HepG2 (cell line): ENCODE measurements around the gene ADGRL1. TPM values are rescaled to one million over a fixed set of nuclear protein-coding genes. Genes with fewer than 3 reads are reported as not detected.

Source experiments
- ATF7 ChIP-seq, 2 experiments: fragments of 450-650 bp in 1 of 2; sonication (generic) in 1 of 2; formaldehyde crosslinking in 1 of 2; IDR thresholded peaks; 2 replicates each; pipeline versions ENCODE4 v1.4.0 to v1.6.1; 2016 to 2020; ENCODE audit warnings: antibody characterized with exemption in 1 of 2, mild to moderate bottlenecking in 1 of 2, missing genetic modification reagents in 1 of 2
- CEBPG ChIP-seq: IDR thresholded peaks from 2 replicates; pipeline ENCODE4 v1.6.1; 2016
- CENPT ChIP-seq: sonication (generic); formaldehyde crosslinking; IDR thresholded peaks from 2 replicates; pipeline ENCODE4 v1.8.0; 2022; ENCODE audit warnings: low read depth, mild to moderate bottlenecking, moderate library complexity, missing genetic modification reagents
- ESRRA ChIP-seq: sonication (generic); formaldehyde crosslinking; IDR thresholded peaks from 2 replicates; pipeline ENCODE4 v1.5.1; 2020; ENCODE audit warnings: mild to moderate bottlenecking, low read depth, missing genetic modification reagents
- HNF4G ChIP-seq, 2 experiments: sonication (generic) in 1 of 2; formaldehyde crosslinking in 1 of 2; IDR thresholded peaks; 2 replicates each; pipeline versions ENCODE4 v1.4.0 to v1.6.1; 2011 to 2020; ENCODE audit warnings: borderline replicate concordance in 2 of 2, low read depth in 2 of 2, mild to moderate bottlenecking in 2 of 2, low read length in 1 of 2, missing genetic modification reagents in 1 of 2, moderate library complexity in 1 of 2
- HOXD1 ChIP-seq: sonication (generic); formaldehyde crosslinking; IDR thresholded peaks from 2 replicates; pipeline ENCODE4 v1.5.0; 2020; ENCODE audit warnings: missing genetic modification reagents
- ISX ChIP-seq: sonication (generic); formaldehyde crosslinking; conservative IDR thresholded peaks from 2 replicates; pipeline ENCODE4 v1.5.0; 2020; ENCODE audit warnings: missing genetic modification reagents
- NR1H2 ChIP-seq: sonication (generic); formaldehyde crosslinking; IDR thresholded peaks from 2 replicates; pipeline ENCODE4 v1.8.1; 2022; ENCODE audit warnings: low read depth, missing genetic modification reagents, borderline replicate concordance
- NR2F2 ChIP-seq: IDR thresholded peaks from 2 replicates; pipeline ENCODE4 v1.6.1; 2012; ENCODE audit warnings: low read depth, inconsistent platforms, borderline replicate concordance
- POLR2A ChIP-seq, 2 experiments: IDR thresholded peaks; 2 replicates each; pipeline ENCODE4 v1.6.1; 2011; ENCODE audit warnings: low read depth in 2 of 2, low read length in 2 of 2, mild to moderate bottlenecking in 1 of 2, moderate library complexity in 1 of 2; ENCODE audit not compliant: insufficient read depth in 1 of 2
- REST ChIP-seq, 2 experiments: IDR thresholded peaks; 2 replicates each; pipeline ENCODE4 v1.6.1; 2011 to 2012; ENCODE audit warnings: low read length in 2 of 2, borderline replicate concordance in 1 of 2, low read depth in 1 of 2, mild to moderate bottlenecking in 1 of 2, moderate library complexity in 1 of 2
- RFX3 ChIP-seq: IDR thresholded peaks from 2 replicates; pipeline ENCODE4 v1.6.1; 2016; ENCODE audit warnings: missing biosample characterization, missing genetic modification reagents
- SETDB1 ChIP-seq: sonication (generic); formaldehyde crosslinking; IDR thresholded peaks from 2 replicates; pipeline ENCODE4 v1.5.1; 2020; ENCODE audit warnings: missing genetic modification reagents, mild to moderate bottlenecking, borderline replicate concordance
- TOPORS ChIP-seq: sonication (generic); formaldehyde crosslinking; IDR thresholded peaks from 2 replicates; pipeline ENCODE4 v1.8.0; 2023; ENCODE audit warnings: mild to moderate bottlenecking, missing genetic modification reagents
- U2AF2 ChIP-seq: fragments of 200-400 bp; formaldehyde crosslinking; IDR thresholded peaks from 2 replicates; pipeline ENCODE4 v1.6.1; 2017; ENCODE audit warnings: low read depth, mild to moderate bottlenecking, low read length
- ZFP1 ChIP-seq: IDR thresholded peaks from 2 replicates; pipeline ENCODE4 v1.6.1; 2016
- ZNF207 ChIP-seq: fragments of 450-650 bp; IDR thresholded peaks from 2 replicates; pipeline ENCODE4 v1.6.1; 2016; ENCODE audit warnings: antibody characterized with exemption, borderline replicate concordance
- ZNF235 ChIP-seq: sonication (generic); formaldehyde crosslinking; IDR thresholded peaks from 2 replicates; pipeline ENCODE4 v1.8.1; 2023; ENCODE audit warnings: mild to moderate bottlenecking, missing genetic modification reagents, borderline replicate concordance
- ZNF558 ChIP-seq: sonication (generic); formaldehyde crosslinking; IDR thresholded peaks from 2 replicates; pipeline ENCODE4 v1.9.0; 2022; ENCODE audit warnings: mild to moderate bottlenecking, missing genetic modification reagents, borderline replicate concordance
- ZNF644 ChIP-seq: IDR thresholded peaks from 2 replicates; pipeline ENCODE4 v1.6.1; 2016; ENCODE audit warnings: low read depth
- ZNF678 ChIP-seq: sonication (generic); formaldehyde crosslinking; IDR thresholded peaks from 2 replicates; pipeline ENCODE4 v1.4.0; 2020; ENCODE audit warnings: mild to moderate bottlenecking, missing genetic modification reagents
- ZNF7 ChIP-seq: IDR thresholded peaks from 2 replicates; pipeline ENCODE4 v1.6.1; 2016; ENCODE audit warnings: missing biosample characterization, missing genetic modification reagents
- ZNF839 ChIP-seq: sonication (generic); formaldehyde crosslinking; IDR thresholded peaks from 2 replicates; pipeline ENCODE4 v1.4.0; 2020; ENCODE audit warnings: missing genetic modification reagents, mild to moderate bottlenecking, borderline replicate concordance
- polyA plus RNA-seq, 8 experiments: library from polyadenylated mRNA; depleted of rRNA in 3 of 8; stranded (reverse) in 7 of 8; unstranded in 1 of 8; fragments of >200 nt; fragmentation: Illumina TruSeq in 4 of 8; extraction: Trizol in 4 of 8; gene quantifications; 2 replicates each; pipeline versions ENCODE4 v1.2.1 to v1.2.3, GENCODE V29; 2011 to 2016; ENCODE audit warnings: low read depth in 4 of 8, missing spikeins in 1 of 8, mixed read lengths in 1 of 8; ENCODE audit not compliant: insufficient read depth in 1 of 8
- total RNA-seq, 5 experiments: library from RNA; depleted of rRNA; stranded (reverse); fragments of >200 nt; fragmentation: Illumina TruSeq; extraction: Trizol; gene quantifications; 2 replicates each; pipeline ENCODE4 v1.2.3, GENCODE V29; 2016; ENCODE audit warnings: low read depth in 1 of 5
- TF ChIP-seq, protein P1 (sequence below): sonication (generic); IDR thresholded peaks from 2 replicates; pipeline ENCODE4 v1.6.1; 2016; ENCODE audit warnings: low read depth, borderline replicate concordance
- TF ChIP-seq, protein P2 (sequence below): sonication (generic); formaldehyde crosslinking; IDR thresholded peaks from 2 replicates; pipeline ENCODE4 v1.5.1; 2020; ENCODE audit warnings: missing genetic modification reagents, mild to moderate bottlenecking, borderline replicate concordance

The ADGRL1 gene
- total and polyA plus RNA-seq, 2 of the 13 experiments (the other 11 are each of a cell fraction or from before 2014, with no cell fraction given) = 0.49 to 1.7 TPM

GRCh38 chr19:14117668-14118164, 88.3 kb downstream of the ADGRL1 start, which contains the start of gene PRKACA (continued):
- TF ChIP-seq REST (IDR thresholded peaks at IDR 0.05; ENCODE audit: borderline replicate concordance in 1 of 2, low read depth in 1 of 2, low read length in 2 of 2) (no peak), U2AF2 (no peak), HNF4G (IDR thresholded peaks at IDR 0.05; ENCODE audit: borderline replicate concordance, low read depth, low read length) (no peak), HNF4G (CRISPR knock-in tag; IDR thresholded peaks at IDR 0.05; ENCODE audit: borderline replicate concordance, low read depth) (no peak), ZNF678 (no peak), ISX (CRISPR knock-in tag) (no peak), CEBPG (CRISPR knock-in tag) (no peak), ATF7 (IDR thresholded peaks at IDR 0.05) (no peak), ATF7 (CRISPR knock-in tag; IDR thresholded peaks at IDR 0.05) (no peak), ZNF7 (CRISPR knock-in tag) (no peak), ZNF235 (CRISPR knock-in tag) (no peak), RFX3 (no peak), ZNF558 (CRISPR knock-in tag) (no peak), HOXD1 (CRISPR knock-in tag) (no peak), TOPORS (no peak), ZNF644 (no peak), ZNF839 (CRISPR knock-in tag) (no peak), ZFP1 (no peak), POLR2A (IDR thresholded peaks at IDR 0.05; ENCODE audit: insufficient read depth in 1 of 2, low read depth in 2 of 2, low read length in 2 of 2) (0 out of 4 replicates have a peak, but pooled peaks of 1 of the 2 experiments have one; percentile 15), NR1H2 (CRISPR knock-in tag) (no peak), ESRRA (CRISPR knock-in tag) (no peak), SETDB1 (CRISPR knock-in tag) (no peak), ZNF207 (no peak), CENPT (no peak), NR2F2 (no peak)
- TF ChIP-seq, protein P1, sequence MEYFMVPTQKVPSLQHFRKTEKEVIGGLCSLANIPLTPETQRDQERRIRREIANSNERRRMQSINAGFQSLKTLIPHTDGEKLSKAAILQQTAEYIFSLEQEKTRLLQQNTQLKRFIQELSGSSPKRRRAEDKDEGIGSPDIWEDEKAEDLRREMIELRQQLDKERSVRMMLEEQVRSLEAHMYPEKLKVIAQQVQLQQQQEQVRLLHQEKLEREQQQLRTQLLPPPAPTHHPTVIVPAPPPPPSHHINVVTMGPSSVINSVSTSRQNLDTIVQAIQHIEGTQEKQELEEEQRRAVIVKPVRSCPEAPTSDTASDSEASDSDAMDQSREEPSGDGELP = peak; percentile 80; the same call in 1 of the 2 replicates
- TF ChIP-seq, protein P2, sequence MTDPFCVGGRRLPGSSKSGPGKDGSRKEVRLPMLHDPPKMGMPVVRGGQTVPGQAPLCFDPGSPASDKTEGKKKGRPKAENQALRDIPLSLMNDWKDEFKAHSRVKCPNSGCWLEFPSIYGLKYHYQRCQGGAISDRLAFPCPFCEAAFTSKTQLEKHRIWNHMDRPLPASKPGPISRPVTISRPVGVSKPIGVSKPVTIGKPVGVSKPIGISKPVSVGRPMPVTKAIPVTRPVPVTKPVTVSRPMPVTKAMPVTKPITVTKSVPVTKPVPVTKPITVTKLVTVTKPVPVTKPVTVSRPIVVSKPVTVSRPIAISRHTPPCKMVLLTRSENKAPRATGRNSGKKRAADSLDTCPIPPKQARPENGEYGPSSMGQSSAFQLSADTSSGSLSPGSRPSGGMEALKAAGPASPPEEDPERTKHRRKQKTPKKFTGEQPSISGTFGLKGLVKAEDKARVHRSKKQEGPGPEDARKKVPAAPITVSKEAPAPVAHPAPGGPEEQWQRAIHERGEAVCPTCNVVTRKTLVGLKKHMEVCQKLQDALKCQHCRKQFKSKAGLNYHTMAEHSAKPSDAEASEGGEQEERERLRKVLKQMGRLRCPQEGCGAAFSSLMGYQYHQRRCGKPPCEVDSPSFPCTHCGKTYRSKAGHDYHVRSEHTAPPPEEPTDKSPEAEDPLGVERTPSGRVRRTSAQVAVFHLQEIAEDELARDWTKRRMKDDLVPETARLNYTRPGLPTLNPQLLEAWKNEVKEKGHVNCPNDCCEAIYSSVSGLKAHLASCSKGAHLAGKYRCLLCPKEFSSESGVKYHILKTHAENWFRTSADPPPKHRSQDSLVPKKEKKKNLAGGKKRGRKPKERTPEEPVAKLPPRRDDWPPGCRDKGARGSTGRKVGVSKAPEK (CRISPR knock-in tag) = no peak
